ENCODE measurements around the gene SHISA8. TPM values are rescaled to one million over a fixed set of nuclear protein-coding genes. Genes with fewer than 3 reads are reported as not detected.

The SHISA8 gene
- total RNA-seq, 1 experiment from 2014 or later, result 2.4 TPM

DNA sequence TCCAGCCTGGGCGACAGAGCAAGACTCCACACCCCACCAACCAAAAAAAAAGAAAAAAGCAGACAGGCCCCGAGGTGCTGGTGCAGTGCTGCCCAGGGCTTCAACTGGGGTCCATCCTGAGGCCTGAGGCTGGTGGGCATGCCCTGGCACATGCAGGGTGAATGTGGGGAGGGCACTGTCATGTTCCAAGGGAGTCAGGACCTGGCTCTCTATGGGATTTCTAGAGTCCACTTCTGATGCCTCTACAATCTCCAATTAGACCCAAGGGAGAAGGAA, 22.0 kb upstream of the SHISA8 start:
- Mint-ChIP-seq H3K36me3 (peaks cover 40% of the 10 kb centered on the region), H3K27ac (0 out of 2 replicates have a peak overlapping the region, but pooled peaks have one; percentile 27), H3K4me1 (peaks cover 10% of the 10 kb centered on the region; the same call in 1 of the 2 replicates), H3K27me3 (ENCODE audit: low read depth) (peaks cover 2% of the 10 kb centered on the region; the same call in 1 of the 2 replicates), H3K4me3 (no peak overlapping the region), H3K9me3 (no peaks in the 10 kb centered on the region)
- ATAC-seq (no peak), DNase-seq (ENCODE audit: low spot score) (no peak)
- ChIA-PET CTCF (interaction anchor here (1.3 to 10.0 kb wide), 3 partner anchors 11 to 240 kb away, joined by 3 to 143 read pairs (median 10); partner anchors contain the start of gene TNFRSF13C), POLR2A (interaction anchor here (1.5 kb wide), 1 partner anchor 10 kb away, joined by 4 read pairs; the partner anchor contains the start of gene CENPM)
- TF ChIP-seq MXD4 (CRISPR knock-in tag; IDR thresholded peaks at IDR 0.05; ENCODE audit: borderline replicate concordance), result no peak

DNA sequence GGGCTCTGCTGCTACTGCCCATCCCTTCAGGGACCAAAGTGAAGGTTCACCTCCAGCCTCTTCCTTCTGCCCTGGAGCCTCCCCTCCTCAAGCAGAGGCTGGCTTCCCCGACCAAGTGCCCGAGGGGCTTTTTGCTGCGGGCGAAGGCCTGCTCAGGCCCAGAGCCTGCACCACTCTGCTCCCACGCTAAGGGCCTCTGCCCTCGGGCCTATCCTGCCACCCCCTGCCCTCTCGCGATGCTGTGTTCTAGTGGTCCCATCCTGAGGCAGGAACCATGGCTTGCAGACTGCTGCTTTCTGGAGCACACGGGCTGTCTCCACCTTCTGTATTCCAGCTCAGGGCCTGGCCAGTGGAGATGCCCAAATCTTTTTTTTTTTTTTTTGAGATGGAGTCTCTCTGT, 20.6 kb upstream of the SHISA8 start:
- CTCF ChIA-PET, result interaction anchor here (1.9 to 10.0 kb wide), 4 partner anchors 9 to 238 kb away, joined by 4 to 143 read pairs (median 8); partner anchors contain the start of genes SMIM45 and TNFRSF13C
- Mint-ChIP-seq H3K27me3 (ENCODE audit: low read depth) (peaks cover 9% of the 10 kb centered on the region), H3K4me1 (peaks cover 5% of the 10 kb centered on the region; the same call in 1 of the 2 replicates), H3K36me3 (peaks cover 28% of the 10 kb centered on the region), H3K27ac (no peak overlapping the region; the same call in 1 of the 2 replicates), H3K9me3 (no peaks in the 10 kb centered on the region), H3K4me3 (no peak overlapping the region)
- POLR2A ChIA-PET, result interaction anchor here (1.5 kb wide), 1 partner anchor 11 kb away, joined by 4 read pairs; the partner anchor contains the start of gene CENPM
- no peak for TF ChIP-seq TCF7 (CRISPR knock-in tag; IDR thresholded peaks at IDR 0.05; ENCODE audit: low read depth)
- TF ChIP-seq CBFB (CRISPR knock-in tag; IDR thresholded peaks at IDR 0.05; ENCODE audit: low read depth), result no peak
- TF ChIP-seq FOXK1 (CRISPR knock-in tag; IDR thresholded peaks at IDR 0.05), result no peak
- TF ChIP-seq KAT7 (CRISPR knock-in tag; IDR thresholded peaks at IDR 0.05; ENCODE audit: borderline replicate concordance), result no peak
- no peak for TF ChIP-seq PREB (CRISPR knock-in tag; IDR thresholded peaks at IDR 0.05; ENCODE audit: borderline replicate concordance)
- no peak for TF ChIP-seq NR1H2 (CRISPR knock-in tag; IDR thresholded peaks at IDR 0.05)
- TF ChIP-seq ZNF317 (CRISPR knock-in tag; IDR thresholded peaks at IDR 0.05; ENCODE audit: borderline replicate concordance, low read depth), result no peak
- no peak for TF ChIP-seq SP1 (CRISPR knock-in tag; conservative IDR thresholded peaks at IDR 0.05)
- no peak for TF ChIP-seq ZNF423 (CRISPR knock-in tag; IDR thresholded peaks at IDR 0.05)
- TF ChIP-seq MXD4 (CRISPR knock-in tag; IDR thresholded peaks at IDR 0.05; ENCODE audit: borderline replicate concordance), result no peak
- no peak for TF ChIP-seq AR (CRISPR knock-in tag; IDR thresholded peaks at IDR 0.05)
- no peak for TF ChIP-seq NFYB (CRISPR knock-in tag; conservative IDR thresholded peaks at IDR 0.05; ENCODE audit: low read depth)
- no peak for TF ChIP-seq NFE2L1 (CRISPR knock-in tag; IDR thresholded peaks at IDR 0.05)
- no peak for TF ChIP-seq ELF4 (CRISPR knock-in tag; IDR thresholded peaks at IDR 0.05; ENCODE audit: low read depth)
- no peak for TF ChIP-seq TEAD1 (CRISPR knock-in tag; IDR thresholded peaks at IDR 0.05)
- no peak for TF ChIP-seq IRF2 (CRISPR knock-in tag; IDR thresholded peaks at IDR 0.05; ENCODE audit: borderline replicate concordance, low read depth)
- no peak for TF ChIP-seq OVOL2 (CRISPR knock-in tag; IDR thresholded peaks at IDR 0.05; ENCODE audit: borderline replicate concordance)
- TF ChIP-seq, protein P1, sequence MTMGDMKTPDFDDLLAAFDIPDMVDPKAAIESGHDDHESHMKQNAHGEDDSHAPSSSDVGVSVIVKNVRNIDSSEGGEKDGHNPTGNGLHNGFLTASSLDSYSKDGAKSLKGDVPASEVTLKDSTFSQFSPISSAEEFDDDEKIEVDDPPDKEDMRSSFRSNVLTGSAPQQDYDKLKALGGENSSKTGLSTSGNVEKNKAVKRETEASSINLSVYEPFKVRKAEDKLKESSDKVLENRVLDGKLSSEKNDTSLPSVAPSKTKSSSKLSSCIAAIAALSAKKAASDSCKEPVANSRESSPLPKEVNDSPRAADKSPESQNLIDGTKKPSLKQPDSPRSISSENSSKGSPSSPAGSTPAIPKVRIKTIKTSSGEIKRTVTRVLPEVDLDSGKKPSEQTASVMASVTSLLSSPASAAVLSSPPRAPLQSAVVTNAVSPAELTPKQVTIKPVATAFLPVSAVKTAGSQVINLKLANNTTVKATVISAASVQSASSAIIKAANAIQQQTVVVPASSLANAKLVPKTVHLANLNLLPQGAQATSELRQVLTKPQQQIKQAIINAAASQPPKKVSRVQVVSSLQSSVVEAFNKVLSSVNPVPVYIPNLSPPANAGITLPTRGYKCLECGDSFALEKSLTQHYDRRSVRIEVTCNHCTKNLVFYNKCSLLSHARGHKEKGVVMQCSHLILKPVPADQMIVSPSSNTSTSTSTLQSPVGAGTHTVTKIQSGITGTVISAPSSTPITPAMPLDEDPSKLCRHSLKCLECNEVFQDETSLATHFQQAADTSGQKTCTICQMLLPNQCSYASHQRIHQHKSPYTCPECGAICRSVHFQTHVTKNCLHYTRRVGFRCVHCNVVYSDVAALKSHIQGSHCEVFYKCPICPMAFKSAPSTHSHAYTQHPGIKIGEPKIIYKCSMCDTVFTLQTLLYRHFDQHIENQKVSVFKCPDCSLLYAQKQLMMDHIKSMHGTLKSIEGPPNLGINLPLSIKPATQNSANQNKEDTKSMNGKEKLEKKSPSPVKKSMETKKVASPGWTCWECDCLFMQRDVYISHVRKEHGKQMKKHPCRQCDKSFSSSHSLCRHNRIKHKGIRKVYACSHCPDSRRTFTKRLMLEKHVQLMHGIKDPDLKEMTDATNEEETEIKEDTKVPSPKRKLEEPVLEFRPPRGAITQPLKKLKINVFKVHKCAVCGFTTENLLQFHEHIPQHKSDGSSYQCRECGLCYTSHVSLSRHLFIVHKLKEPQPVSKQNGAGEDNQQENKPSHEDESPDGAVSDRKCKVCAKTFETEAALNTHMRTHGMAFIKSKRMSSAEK (CRISPR knock-in tag; IDR thresholded peaks at IDR 0.05; ENCODE audit: borderline replicate concordance), result no peak
- TF ChIP-seq SOX15 (CRISPR knock-in tag; IDR thresholded peaks at IDR 0.05), result no peak
- no peak for DNase-seq (ENCODE audit: low spot score)
- no peak for ATAC-seq

All from WTC11 (cell line).